Heart left ventricle (tissue), 16 donors: Measurements from ENCODE around the gene TTYH3. TPM values are rescaled to one million over a fixed set of nuclear protein-coding genes. Genes with fewer than 3 reads are reported as not detected.

Experiments
- ATAC-seq, 4 donors: fragments of 200-7000 bp; cut with Tn5 transposase; one replicate each; pipeline ENCODE4 v1.9.1; 2020 to 2022; ENCODE audit warnings: moderate library complexity in 4 of 4, mild to moderate bottlenecking in 3 of 4, moderate number of reproducible peaks in 1 of 4
- DNase-seq, 5 donors: peaks; one replicate each; pipeline ENCODE4 v3.0.0-alpha.2; 2020
- H3K27ac ChIP-seq, 12 donors: fragments of 200-600 bp; sonication (generic) in 4 of 12; one replicate each; pipeline versions ENCODE4 v1.5.0 to v1.8.0; 2016 to 2022; ENCODE audit warnings: mild to moderate bottlenecking in 2 of 12
- H3K27me3 ChIP-seq, 9 donors: fragments of 200-600 bp; sonication (generic) in 2 of 9; one replicate each; pipeline versions ENCODE4 v1.5.1 to v1.8.0; 2016 to 2022; ENCODE audit warnings: mild to moderate bottlenecking in 3 of 9
- H3K36me3 ChIP-seq, 9 donors: fragments of 200-600 bp; sonication (generic) in 2 of 9; one replicate each; pipeline versions ENCODE4 v1.5.0 to v1.8.0; 2018 to 2022; ENCODE audit warnings: mild to moderate bottlenecking in 2 of 9
- H3K4me1 ChIP-seq, 12 donors: fragments of 200-600 bp; sonication (generic) in 4 of 12; one replicate each; pipeline versions ENCODE4 v1.5.0 to v1.8.0; 2016 to 2022; ENCODE audit warnings: mild to moderate bottlenecking in 3 of 12
- H3K4me3 ChIP-seq, 12 donors: fragments of 200-600 bp; sonication (generic) in 4 of 12; one replicate each; pipeline versions ENCODE4 v1.5.0 to v1.8.0; 2017 to 2022; ENCODE audit warnings: mild to moderate bottlenecking in 9 of 12, moderate library complexity in 4 of 12
- H3K9me3 ChIP-seq, 12 donors: fragments of 200-600 bp; sonication (generic) in 4 of 12; one replicate each; pipeline versions ENCODE4 v1.5.0 to v1.8.0; 2016 to 2022; ENCODE audit warnings: mild to moderate bottlenecking in 1 of 12
- CTCF ChIP-seq, 12 donors: fragments of 200-600 bp; sonication (generic) in 4 of 12; IDR thresholded peaks; one replicate each; pipeline versions ENCODE4 v1.5.0 to v1.8.0; 2018 to 2022; ENCODE audit warnings: antibody characterized with exemption in 12 of 12, mild to moderate bottlenecking in 5 of 12
- POLR2A ChIP-seq, 2 donors: fragments of 450-650 bp; IDR thresholded peaks; one replicate each; pipeline ENCODE4 v1.6.1; 2017; ENCODE audit warnings: antibody characterized with exemption in 2 of 2, mild to moderate bottlenecking in 2 of 2, moderate library complexity in 2 of 2
- WGBS, 4 donors: extraction: QIAGEN DNeasy Blood & Tissue Kit in 2 of 4; methylation state at CpG; one replicate each; pipeline versions ENCODE4 v1.1.5 to v1.1.7; 2013 to 2018; 5-methylcytosine and 5-hydroxymethylcytosine counted together
- intact Hi-C, 10 donors: fragments of 100-400 bp; cut with DNase I; formaldehyde crosslinking; loops; one replicate each; pipeline versions ENCODE4 v1.11.1 to v1.14.2; 2022
- polyA plus RNA-seq, 2 donors: library from polyadenylated mRNA; stranded (reverse); fragments of 200-250 nt; gene quantifications; one replicate each; pipeline ENCODE4 v1.2.3, GENCODE V29; 2013
- total RNA-seq, 9 donors: library from RNA; depleted of rRNA in 2 of 9; stranded (reverse); fragments of >200 nt in 2 of 9; fragmentation: NEBNext Ultra II Directional in 3 of 9; extraction: Animal tissue kit (Norgen Biotek cat#: 25700) in 3 of 9; gene quantifications; one replicate each; pipeline versions ENCODE4 v1.1.0 to v1.2.4, GENCODE V29; 2016 to 2023
- donor health status: ischemic (EF 13 %, LVEDD 7.1; RV severe dilation, severe dysfunction).
- donor health status: healthy with polysubstance abuse.
- donor health status: DM: no; HTN: yes; CAD: no.
- donor health status: DM: no; HTN: no; CAD: no.
- donor health status: ischemic (EF 25% LVEDD 6.9; RV normal size, moderate dysfunction).
- donor health status: ischemic (EF 25% LVEDD 5.7; RV mildly dilated, moderate dysfunction).
- donor health status: healthy.
- donor health status: DM: yes; HTN: yes; CAD: no.
- donor health status: ischemic (EF 35%, LVEDD 5.7; RV mildly dilated, moderate dysfunction).
- donor health status: nonischemic (EF 11% LVEDD 7.7; RV severe dilation, severe dysfunction).
- donor health status: DM: yes; HTN: yes; CAD: no.
- donor health status: PGD.
- donor health status: ischemic (EF 29% LVEDD 5.4; RV normal size, mild dysfunction).
- donor health status: nonischemic (EF 23%, LVEDD 6.1; RV moderate dilation, normal function).

Gene TTYH3
- total and polyA plus RNA-seq, 11 donors: 5.7 to 104 (median 12.8) TPM

GRCh38 chr7:2627258-2628129 is 4.3 kb upstream of the TTYH3 start:
- Histone ChIP-seq H3K4me3 (no peak overlapping the region), H3K9me3 (no peaks in the 10 kb centered on the region), H3K27ac (peak overlapping the region; percentile 6 to 88 (median 58)), H3K4me1 (peaks cover 0 to 37% (median 20%) of the 10 kb centered on the region in 12 donors), H3K27me3 (no peaks in the 10 kb centered on the region), H3K36me3 (no peaks in the 10 kb centered on the region)
- no peak for ATAC-seq
- TF ChIP-seq POLR2A (IDR thresholded peaks at IDR 0.05): no peak
- no peak for TF ChIP-seq CTCF (IDR thresholded peaks at IDR 0.05)
- WGBS, 4 donors: 83 to 93% (median 88%) methylated on average over 9 of the region's 9 CpGs
- intact Hi-C loops: loop anchor here in 1 of 10 donors (2.0 kb wide), 1 partner anchor 21 kb away; no protein-coding TSS in a partner anchor
- no peak for DNase-seq

- intact Hi-C loops: no loop called here
- H3K4me3 ChIP-seq: no peak overlapping the region
- H3K4me1 ChIP-seq: peaks cover 0 to 38% (median 22%) of the 10 kb centered on the region in 12 donors
- no peaks in the 10 kb centered on the region for H3K9me3 ChIP-seq
- 88 to 93% (median 90%) methylated on average over 11 to 12 of the region's 12 CpGs for WGBS, 4 donors
- no peaks in the 10 kb centered on the region for H3K27me3 ChIP-seq
- no peak for ATAC-seq
- no peaks in the 10 kb centered on the region for H3K36me3 ChIP-seq
- no peak for DNase-seq
- no peak overlapping the region for H3K27ac ChIP-seq
- TF ChIP-seq CTCF (IDR thresholded peaks at IDR 0.05): no peak
- TF ChIP-seq POLR2A (IDR thresholded peaks at IDR 0.05): no peak
Measured at GRCh38 chr7:2628130-2628482, 3.7 kb upstream of the TTYH3 start.

- Histone ChIP-seq H3K27ac (no peak overlapping the region), H3K4me1 (peaks cover 0 to 41% (median 28%) of the 10 kb centered on the region in 12 donors), H3K36me3 (no peaks in the 10 kb centered on the region), H3K27me3 (no peaks in the 10 kb centered on the region), H3K4me3 (no peak overlapping the region), H3K9me3 (no peaks in the 10 kb centered on the region)
- ATAC-seq (no peak), DNase-seq (no peak)
- TF ChIP-seq POLR2A (IDR thresholded peaks at IDR 0.05) (no peak), CTCF (IDR thresholded peaks at IDR 0.05) (no peak)
- intact Hi-C loops: no loop called here
- 93 to 99% (median 98%) methylated on average over 7 of the region's 7 CpGs for WGBS, 4 donors
Measured at GRCh38 chr7:2628891-2629290, 2.9 kb upstream of the TTYH3 start.
